DMS153 treated with DMSO at 0.1 percent for 48 hours (cell line): ENCODE results near the gene CCDC158.
"Not testable (repeated sequence)": the region's sequence is repeated elsewhere in the genome, so short reads cannot be mapped to it uniquely, and the experiment has no call there.

Source experiments
- DNase-seq: peaks from one replicate; lab custom pipeline; 2025; ENCODE audit not compliant: unreplicated experiment; lab: John Stamatoyannopoulos, UW

The CCDC158 gene

DNA sequence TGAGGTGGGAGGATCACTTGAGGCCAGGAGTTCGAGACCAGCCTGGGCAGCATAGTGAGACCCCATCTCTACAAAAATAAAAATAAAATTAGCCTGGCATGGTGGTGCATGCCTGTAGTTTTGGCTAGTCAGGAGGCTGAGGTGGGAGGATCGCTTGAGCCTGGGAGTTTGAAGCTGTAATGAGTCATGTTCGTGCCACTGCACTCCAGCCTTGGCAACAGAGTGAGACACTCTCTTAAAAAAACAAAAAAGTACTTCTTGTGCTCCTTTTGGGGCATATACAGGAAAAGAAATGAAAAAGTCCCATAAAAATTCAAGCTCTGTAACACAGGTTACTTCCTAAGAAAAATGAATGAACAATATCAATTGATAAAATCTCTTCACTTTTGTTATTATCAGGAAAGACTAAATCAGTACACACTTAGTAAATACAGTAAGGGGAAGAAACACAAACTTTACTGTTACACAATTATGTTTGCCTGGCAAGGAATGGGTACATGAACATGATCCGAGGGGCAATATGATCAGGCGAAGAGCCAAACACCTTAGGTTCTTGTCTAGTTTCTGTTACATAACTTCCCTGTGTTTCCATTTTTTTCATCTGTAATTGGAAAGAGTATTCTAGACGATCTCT, 46.9 kb downstream of the CCDC158 start:
- no peak for DNase-seq

DNA sequence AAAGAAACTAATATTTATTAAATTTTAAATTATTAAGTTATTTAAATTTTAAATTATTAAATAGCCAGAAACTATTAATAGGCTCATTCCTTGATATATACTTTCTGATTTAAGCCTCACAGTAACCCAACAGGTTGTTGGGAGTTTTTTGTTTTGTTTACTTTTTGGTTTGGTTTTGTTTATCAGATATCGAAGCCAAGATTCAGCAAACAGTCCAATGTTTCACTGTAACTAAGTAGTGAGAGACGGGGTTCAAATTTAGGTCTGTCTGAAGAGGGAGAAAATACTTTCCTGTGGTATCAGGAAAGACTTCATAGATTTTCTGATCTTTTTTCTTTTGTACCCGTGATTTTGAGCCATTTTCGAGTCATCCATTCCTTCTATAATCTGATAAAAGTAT, 54.2 kb downstream of the CCDC158 start:
- no peak for DNase-seq

DNA sequence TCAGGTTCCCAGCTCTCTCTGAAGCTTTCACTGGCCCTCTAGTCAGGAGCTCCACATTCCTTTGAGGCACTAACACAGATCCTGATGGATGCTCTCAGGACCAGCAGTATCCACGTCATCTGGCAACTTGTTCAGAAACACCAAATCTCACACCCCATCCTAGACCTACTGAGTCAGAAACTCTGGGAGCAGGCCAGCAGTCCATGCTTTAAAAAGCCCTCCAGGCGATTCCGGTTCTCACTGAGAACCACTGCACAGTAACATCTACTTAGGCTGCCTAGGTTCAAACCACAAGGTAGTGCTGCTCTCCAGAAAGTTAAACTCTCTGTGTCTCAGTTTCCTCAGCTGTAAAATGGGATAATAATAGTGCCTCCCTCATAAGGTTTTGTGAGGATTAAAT, 55.3 kb downstream of the CCDC158 start:
- DNase-seq: no peak

DNA sequence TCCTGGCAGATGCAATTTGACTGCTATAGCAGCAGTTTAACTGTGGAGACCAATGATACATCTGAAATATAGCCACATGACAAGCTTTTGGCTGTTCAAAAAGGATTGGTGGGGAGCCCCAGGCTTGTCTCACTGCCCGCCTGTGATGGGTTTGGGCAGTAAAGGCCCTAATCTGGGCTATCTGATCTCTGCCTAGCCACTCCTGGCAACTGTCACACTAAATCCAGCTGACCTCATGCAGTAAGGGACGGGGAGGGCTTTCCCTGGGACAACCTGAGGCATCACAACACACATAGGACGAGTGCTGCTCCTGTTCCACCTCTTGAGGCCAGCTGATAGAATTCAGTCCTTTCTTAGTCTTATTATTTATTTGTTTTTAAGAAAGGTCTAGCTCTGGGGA, 56.2 kb downstream of the CCDC158 start:
- no peak for DNase-seq

DNA sequence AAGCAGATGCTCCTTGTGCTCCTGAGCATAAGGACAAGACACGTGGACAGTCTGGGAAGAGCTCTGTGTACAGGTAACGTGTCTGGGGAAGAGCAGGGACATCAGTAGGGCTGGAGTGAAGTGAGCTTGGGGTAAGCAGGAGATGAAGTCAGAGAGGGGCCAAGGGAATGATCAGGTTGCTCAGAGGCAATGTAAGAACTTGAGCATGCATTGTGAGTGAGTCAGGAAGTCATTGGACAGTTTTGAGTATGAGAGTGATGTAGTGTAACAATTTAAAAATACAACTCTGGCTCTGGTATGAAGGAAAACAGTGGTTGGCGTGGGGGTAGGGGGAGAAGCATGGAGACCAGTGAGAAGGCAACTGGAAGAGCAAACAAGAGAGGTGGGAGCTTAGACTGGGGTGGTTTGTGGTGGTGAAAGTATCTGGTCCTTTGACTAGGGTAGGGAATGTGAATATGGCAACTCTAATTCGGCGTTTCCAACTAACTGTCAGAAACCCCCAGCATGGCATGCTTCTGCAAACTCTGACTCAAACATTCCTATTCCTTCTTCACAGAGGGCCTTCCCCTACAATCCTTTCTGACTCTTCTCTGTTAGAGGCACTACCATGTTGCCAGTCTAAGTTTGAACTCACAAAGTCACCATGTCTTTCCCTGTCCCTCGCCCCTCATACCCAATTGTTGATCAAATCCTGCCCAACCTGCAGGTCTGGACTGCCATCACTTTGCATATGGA, 57.2 kb downstream of the CCDC158 start:
- no peak for DNase-seq

DNA sequence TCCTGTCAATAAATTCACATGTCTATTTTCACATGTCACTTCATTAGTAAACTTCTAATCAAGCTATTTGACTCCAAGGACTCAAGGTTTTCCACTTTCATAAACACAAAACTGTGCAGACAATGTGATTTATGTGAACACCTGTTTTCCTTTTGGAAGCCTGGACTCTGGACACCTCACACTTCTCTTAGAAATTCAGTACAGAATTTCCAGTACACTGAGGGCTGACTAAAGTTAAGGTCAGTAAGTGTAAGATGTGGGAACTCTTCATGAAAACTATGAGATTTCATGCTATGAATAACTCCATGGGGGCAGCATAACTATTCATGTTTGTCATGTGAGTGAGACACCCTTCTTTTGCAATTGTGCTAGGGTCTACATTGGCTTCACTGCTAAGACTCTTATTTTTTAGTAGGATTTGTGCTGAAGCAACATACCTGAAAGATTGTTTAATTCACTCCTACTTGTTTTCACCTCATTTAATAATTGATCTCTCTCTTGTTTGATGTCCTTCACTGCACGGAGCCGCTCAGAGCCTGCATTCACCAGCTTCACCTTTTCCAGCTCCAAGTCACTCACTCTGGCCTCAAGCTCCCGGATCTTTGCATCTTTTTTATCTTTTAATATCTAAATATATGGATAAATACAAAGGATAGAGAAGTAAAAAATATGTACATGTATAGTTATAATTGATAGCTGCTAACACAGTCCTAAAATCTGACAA, 59.1 kb downstream of the CCDC158 start:
- DNase-seq: no peak

DNA sequence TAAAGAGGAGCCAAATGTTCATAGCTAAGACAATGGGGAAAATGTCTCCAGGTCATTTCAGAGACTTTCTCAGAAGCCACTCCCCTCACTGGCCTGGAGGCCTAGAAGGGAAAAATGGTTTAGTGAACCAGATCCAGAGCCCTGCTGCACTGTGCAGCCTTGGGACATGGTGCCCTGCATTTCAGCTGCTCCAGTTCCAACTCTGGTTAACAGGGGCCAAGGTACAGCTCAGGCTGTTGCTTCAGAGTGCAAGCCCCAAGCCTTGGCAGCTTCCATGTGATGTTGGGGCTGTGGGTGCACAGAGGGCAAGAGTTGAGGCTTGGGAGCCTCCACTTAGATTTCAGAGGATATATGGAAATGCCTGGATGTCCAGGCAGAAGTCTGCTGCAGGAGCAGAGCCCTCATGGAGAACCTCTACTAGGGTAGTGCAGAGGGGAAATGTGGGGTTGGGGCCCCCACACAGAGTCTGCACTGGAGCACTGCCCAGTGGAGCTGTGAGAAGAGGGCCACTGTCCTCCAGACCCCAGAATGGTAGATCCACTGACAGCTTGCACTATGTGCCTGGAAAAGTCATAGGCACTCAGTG, 61.0 kb downstream of the CCDC158 start:
- not testable (repeated sequence) for DNase-seq

DNA sequence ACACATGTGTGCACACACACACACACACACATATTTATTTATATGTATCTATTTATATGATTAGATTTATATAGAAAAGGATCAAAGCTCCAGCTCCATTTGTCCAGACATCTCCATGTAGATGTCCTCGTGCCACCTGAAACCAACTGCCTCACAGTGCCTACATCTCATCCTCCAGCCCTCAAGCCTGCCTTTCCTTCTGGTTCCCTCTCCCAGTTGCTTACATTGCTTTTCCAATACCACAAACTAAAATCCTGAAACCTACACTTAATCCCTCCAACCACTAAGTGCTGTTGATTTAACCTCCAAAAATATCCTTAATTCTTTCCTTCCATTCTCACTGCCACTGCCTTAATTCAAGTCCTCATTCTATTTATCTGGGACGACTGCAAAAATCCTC, 63.0 kb downstream of the CCDC158 start:
- DNase-seq: no peak

DNA sequence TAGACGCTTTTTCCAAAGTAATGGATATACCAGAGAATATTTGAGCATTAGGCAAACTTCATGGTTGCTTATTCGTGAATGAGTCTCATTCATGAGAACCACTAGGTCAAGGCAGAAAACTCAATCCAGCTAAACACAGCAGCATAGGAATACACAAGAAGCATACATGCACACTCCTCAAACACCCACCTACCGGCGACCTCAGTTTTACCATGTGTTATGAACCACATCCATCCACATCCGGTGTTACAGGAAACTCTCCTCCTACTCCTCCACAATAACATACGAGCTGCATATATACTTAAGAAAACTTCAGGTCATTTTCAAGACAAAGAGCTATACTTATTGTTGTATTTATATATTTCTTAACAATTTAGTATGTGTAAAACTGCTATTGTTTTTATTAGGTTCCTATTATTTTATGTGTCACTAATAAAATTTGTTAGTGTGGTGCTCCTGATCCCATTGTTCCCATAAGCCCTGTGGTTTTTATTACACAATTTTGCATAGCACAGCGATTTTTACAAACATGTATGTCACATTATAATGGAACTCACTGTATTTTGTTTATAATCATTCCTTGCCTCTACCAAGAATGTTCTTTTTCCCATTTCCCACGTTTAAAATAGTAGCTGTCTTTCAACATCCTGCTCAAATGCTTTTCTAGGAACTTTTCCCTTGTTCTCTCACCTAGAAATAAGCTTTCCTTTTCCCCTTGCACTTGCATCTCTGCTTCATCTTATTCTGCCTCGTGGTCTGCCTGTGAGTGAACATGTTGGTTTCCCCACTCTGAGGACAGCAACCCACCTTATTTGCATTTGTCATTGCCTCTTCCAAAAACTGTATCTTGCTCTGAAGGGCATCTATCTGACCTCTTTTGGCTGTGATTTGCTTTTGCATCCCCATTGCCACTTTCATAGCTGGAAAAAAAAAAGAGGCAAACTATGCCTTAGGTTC, 66.1 kb downstream of the CCDC158 start:
- DNase-seq: no peak

DNA sequence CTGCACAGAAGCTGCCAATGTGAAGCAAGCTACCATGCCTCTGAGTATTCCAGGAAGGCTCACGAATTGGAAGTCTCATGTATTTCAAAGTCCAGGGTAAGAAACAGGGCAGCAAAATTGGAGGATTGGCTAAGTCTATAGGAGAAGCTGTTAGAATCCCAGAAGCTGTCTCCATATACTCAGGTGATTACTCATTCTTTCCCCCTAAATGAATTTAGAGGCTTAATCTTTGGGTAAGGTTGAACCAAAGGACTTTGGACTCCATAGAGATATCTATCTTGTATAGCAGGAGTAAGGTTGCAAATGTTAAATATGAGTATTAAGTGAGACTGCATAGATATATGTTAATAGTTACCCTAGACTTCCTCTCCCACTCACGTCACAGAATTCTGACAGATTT, 78.1 kb downstream of the CCDC158 start:
- DNase-seq: no peak

DNA sequence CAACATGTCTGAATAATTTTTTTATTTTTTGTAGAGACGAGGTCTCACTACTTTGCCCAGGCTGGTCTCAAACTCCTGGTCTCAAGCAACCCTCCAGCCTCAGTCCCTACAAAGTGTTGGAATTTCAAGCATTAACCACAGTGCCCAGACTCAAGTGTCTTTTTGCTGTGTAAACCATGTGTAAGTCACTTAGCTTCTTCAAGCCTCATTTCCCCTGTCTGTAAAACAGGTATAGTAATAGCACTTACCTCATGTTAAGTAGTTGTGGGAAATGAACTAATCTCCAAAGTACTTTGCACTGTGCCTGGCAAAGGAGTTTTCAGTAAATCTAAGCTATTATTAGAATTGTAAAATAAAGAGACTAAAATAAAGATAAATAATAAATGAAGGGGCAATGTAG, 78.8 kb downstream of the CCDC158 start:
- DNase-seq: no peak

DNA sequence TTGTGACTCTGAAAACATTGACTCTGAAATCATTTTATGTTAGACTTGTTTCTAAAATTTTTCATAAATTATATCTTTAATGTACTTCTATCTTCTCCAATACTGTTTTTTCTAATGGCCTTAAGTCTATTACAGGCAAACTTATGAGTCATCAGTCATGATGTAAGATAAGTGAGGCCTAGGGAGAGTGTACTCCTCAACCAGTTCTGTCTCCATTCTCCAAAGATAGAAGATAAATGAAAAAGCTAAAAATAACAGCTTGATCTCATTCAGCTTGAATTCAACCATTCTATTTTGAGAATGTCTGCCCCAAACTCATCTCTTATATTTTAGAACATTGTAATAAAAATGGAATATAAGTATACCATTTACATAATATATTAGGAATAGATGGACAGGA, 79.9 kb downstream of the CCDC158 start:
- DNase-seq: no peak

DNA sequence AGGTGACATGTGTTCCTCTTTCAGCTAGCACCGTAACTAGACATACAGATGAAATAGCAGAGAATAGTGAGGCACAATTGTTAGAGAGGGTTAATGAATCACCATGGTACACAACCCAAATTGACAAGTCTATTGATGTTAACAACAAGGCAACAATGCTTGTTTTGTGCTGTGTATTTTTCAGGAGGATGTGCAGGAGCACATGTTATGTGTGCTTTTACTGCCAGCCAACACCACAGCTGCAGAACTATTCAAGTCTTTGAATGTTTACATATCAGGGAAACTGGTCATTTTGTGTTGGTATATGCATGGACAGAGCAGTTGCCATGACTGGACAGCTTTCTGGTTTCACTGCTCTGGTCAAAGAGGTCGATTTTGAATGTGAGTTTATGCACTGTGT, 81.6 kb downstream of the CCDC158 start:
- no peak for DNase-seq

DNA sequence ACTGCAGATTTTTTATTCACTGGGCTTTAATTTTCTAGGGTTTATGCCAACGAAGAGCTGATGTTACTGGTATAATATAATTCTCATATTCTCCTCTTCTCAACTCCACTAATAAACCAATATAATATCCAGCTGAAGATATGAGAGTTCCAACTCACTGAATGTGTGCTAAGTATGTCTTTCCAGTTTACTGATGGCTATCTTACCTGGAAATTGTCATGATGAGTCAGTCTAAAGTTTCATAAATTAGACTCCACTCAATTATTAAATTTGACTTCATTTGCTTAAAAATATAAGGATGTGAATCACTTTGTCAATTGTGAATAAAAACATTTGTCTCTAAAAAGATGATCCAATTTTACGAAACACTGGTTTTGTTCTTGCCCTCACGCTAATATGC, 86.1 kb downstream of the CCDC158 start:
- DNase-seq: no peak

DNA sequence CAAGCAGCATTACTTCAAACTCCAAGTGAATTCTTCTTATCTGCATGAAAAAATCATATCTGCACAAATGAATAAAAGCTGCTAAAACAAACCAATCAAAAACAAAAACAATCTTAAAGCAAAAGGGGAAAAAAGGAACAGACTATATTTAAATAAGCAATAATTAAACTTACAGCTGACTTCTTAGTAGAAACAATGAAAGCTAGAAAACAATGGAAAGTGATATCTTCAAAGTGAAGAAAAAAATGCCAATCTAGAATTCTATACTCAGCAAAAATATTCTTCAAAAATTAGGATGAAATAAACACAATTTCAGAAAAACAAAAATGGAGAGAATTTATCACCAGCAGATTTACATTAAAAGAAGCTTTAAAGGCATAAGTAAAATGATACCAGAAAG, 94.4 kb downstream of the CCDC158 start:
- DNase-seq: no peak

DNA sequence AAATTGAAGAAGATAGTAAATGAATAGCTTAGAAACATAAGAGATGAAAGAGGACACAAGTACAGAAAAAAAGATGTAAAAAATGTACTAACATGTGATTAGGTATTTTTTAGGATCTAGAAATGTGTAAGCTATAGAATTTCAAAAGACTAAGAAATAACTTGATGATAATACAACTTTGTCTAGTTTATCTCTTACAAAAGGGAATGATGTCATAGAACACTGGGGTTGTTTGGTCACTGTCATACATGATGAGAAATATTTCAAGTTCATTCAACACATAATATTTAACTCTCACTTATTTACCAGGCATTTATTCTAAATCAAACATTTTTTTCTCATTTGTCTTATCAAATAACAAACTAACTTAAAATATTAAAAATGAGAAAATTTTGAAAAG, 95.9 kb downstream of the CCDC158 start:
- DNase-seq: no peak

DNA sequence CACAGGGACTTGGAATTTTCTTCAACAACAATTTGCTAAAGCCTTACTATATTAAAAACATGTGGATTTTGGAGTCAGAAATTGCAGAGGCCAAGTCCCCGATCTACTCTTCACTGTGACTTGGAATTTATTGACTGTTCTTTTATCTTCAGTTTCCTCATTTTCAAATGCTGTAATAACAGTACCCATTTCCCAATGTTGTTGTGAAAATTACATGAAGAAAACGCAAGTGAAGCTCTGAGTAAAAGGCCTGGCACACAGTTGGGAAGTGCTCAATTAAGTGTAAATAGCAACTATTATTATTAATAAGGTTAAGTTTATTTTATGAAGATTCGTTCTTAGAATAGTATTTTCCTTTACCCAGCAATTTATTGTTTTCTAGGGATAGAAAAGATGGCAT, 98.7 kb downstream of the CCDC158 start:
- no peak for DNase-seq

DNA sequence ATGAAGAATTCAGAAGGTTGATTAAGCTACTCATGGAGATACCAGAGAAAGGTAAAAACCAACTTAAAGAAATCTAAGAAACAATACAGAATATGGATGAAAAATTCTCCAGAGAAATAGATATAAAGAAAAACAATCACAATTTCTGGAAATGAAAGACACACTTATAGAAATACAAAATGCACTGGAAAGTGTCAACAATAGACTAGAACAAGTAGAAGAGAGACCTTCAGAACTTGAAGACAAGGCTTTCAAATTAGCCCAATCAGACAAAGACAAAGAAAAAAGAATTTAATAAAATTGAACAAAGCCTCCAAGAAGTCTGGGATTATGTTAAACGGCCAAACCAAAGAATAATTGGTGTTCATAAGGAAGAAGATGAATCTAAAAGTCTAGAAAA, 104.8 kb downstream of the CCDC158 start:
- no peak for DNase-seq

DNA sequence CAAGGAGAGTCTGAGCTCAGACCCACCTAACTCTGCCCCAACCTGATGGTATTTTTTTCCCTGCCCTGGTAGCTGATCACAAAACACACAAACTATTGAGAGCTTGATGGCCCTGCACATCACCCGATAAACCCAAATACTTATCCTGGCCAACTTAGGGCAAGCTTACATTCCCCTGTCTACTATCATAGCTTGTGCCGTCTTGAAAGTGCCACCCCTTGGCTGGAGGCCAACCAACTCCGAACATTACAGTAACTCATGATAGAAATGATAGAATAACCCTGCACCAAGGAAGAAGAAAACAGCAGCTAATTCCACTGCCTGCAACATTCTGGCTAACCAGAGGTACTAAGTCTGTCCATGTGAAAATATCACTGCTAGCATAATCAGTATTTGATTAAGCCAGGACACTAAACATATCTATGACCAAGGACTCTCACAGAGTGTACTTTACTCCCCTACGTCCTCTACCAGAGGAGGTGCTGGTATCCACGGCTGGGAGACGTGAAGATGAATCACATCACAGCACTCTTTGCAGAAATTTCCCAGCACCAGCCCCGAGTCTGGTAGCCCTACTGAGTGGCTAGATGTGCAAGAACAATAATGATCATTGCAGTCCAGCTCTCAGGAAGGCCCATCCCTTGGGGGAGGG, 105.5 kb downstream of the CCDC158 start:
- DNase-seq: no peak

DNA sequence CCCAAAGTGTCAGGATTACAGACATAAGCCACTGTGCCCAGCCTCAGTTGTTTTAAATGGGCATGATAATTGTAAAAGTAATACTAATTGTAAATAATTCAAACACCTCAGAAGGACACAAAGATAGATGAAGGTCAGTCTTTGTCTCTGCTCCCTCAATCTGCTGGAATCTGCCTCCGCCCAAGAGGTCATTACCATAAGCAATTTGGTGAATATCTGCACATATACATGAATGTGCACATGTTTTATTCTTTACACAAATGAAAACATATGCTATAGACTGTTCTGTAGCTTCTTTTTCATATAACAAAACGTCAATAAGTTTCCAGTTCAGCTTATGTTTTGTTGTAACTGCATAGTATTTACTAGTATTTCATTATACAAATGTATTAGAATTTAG, 107.4 kb downstream of the CCDC158 start:
- no peak for DNase-seq
